ENCODE measurements around the gene SLC39A7.

SLC39A7 gene

DNA sequence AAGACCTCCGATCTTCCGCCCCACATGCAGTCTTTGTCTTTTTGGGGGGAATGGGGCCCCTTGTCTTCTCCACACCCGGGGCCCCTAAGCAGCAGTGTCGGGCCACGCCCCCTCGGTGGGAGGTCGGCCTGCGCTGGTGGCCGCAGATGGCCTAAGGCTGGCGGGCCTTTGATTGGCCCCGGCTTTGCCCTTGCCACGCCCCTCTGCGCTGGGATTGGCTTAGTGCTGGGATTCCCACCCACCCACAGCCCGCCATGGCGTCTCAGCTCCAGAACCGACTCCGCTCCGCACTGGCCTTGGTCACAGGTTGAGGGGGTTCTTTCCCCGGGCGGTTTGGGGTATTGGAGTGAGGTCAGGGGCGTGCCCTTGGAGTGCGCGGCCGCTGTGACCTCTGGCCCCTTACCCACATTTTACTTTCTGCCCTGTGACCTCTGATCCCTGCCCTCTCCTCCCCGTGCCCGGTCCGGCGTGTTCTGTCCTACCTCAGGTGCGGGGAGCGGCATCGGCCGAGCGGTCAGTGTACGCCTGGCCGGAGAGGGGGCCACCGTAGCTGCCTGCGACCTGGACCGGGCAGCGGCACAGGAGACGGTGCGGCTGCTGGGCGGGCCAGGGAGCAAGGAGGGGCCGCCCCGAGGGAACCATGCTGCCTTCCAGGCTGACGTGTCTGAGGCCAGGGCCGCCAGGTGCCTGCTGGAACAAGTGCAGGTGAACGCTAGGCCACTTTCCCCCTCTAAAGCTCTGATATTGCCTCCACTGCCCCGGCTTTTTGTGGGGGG is 3.9 kb downstream of the SLC39A7 start, which contains the start of gene HSD17B8:
Gene HSD17B8, plus strand, starts transcription at position 241 of the 776 bp plus-strand sequence. Its CDS starts 14 bp downstream, at position 255.
- peak within 1 kb of the TSS; percentile 79 for H3K4me3 ChIP-seq (ENCODE audit: low read depth, low read length)
- peaks cover 25% of the 10 kb centered on the region for H3K36me3 ChIP-seq (ENCODE audit: control insufficient read depth, insufficient read depth, low read length)
- H3K4me1 ChIP-seq (ENCODE audit: control insufficient read depth, insufficient read depth, low read length): peaks cover 19% of the 10 kb centered on the region
- H3K27me3 ChIP-seq (ENCODE audit: control insufficient read depth, insufficient read depth, low read length): peaks cover 37% of the 10 kb centered on the region
- H3K9ac ChIP-seq (ENCODE audit: low read depth, low read length): peak within 1 kb of the TSS; percentile 73
- H3K9me3 ChIP-seq (ENCODE audit: control insufficient read depth, insufficient read depth, low read length): no peaks in the 10 kb centered on the region

- Histone ChIP-seq H3K9me3 (ENCODE audit: control insufficient read depth, insufficient read depth, low read length) (no peaks in the 10 kb centered on the region), H3K36me3 (ENCODE audit: control insufficient read depth, insufficient read depth, low read length) (peaks cover 29% of the 10 kb centered on the region), H3K4me3 (ENCODE audit: low read depth, low read length) (peak overlapping the region; percentile 79), H3K27me3 (ENCODE audit: control insufficient read depth, insufficient read depth, low read length) (peaks cover 45% of the 10 kb centered on the region), H3K9ac (ENCODE audit: low read depth, low read length) (peak overlapping the region; percentile 73), H3K4me1 (ENCODE audit: control insufficient read depth, insufficient read depth, low read length) (peaks cover 19% of the 10 kb centered on the region)
Measured at GRCh38 chr6:33205191-33206026, 4.7 kb downstream of the SLC39A7 start.

- H3K9me3 ChIP-seq (ENCODE audit: control insufficient read depth, insufficient read depth, low read length): no peaks in the 10 kb centered on the region
- H3K9ac ChIP-seq (ENCODE audit: low read depth, low read length): no peak overlapping the region
- peaks cover 51% of the 10 kb centered on the region for H3K27me3 ChIP-seq (ENCODE audit: control insufficient read depth, insufficient read depth, low read length)
- H3K4me3 ChIP-seq (ENCODE audit: low read depth, low read length): peak overlapping the region; percentile 35
- peaks cover 29% of the 10 kb centered on the region for H3K36me3 ChIP-seq (ENCODE audit: control insufficient read depth, insufficient read depth, low read length)
- peaks cover 19% of the 10 kb centered on the region for H3K4me1 ChIP-seq (ENCODE audit: control insufficient read depth, insufficient read depth, low read length)
Measured at GRCh38 chr6:33206027-33206863, 5.6 kb downstream of the SLC39A7 start.

DNA sequence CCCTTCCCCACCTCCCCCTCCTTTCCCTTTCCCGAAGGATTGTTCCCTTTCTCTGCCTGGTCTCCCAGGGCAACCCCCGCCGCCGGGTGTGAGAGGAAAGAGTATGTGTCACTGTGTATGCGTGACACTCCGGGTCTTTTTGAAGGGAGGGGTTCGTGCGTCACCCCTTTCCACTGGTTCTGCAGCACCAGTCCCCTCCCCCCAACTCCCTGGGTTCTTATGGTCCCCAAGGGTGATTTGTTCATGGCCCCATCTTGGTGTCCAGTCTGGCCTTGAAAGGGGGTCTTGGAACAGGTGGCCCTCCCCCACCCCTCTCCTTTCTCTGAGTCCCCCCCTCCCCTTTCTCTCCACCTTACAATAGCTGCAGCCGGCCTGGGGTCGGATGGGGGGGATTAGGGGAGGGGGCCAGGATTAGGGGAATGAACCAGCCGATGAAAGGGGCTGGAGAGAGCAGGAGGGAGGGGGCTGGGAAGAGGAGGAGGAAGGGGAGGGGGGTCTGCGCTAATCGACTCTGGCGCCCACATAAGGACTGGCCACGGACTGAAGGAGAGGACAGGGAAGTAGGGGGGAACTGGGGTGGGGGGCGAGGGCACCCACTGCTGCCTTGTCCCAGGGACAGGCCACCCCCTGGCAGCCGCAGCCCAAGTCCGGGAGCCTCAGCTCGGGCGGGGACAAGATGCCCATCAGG is 6.3 kb downstream of the SLC39A7 start:
- Histone ChIP-seq H3K36me3 (ENCODE audit: control insufficient read depth, insufficient read depth, low read length) (peaks cover 24% of the 10 kb centered on the region), H3K9ac (ENCODE audit: low read depth, low read length) (no peak overlapping the region), H3K4me3 (ENCODE audit: low read depth, low read length) (peak overlapping the region; percentile 90), H3K4me1 (ENCODE audit: control insufficient read depth, insufficient read depth, low read length) (peaks cover 15% of the 10 kb centered on the region), H3K9me3 (ENCODE audit: control insufficient read depth, insufficient read depth, low read length) (no peaks in the 10 kb centered on the region), H3K27me3 (ENCODE audit: control insufficient read depth, insufficient read depth, low read length) (peaks cover 58% of the 10 kb centered on the region)

GRCh38 chr6:33207552-33208090 is 7.0 kb downstream of the SLC39A7 start:
- Histone ChIP-seq H3K4me1 (ENCODE audit: control insufficient read depth, insufficient read depth, low read length) (peaks cover 13% of the 10 kb centered on the region), H3K9me3 (ENCODE audit: control insufficient read depth, insufficient read depth, low read length) (no peaks in the 10 kb centered on the region), H3K4me3 (ENCODE audit: low read depth, low read length) (peak overlapping the region; percentile 90), H3K36me3 (ENCODE audit: control insufficient read depth, insufficient read depth, low read length) (peaks cover 18% of the 10 kb centered on the region), H3K27me3 (ENCODE audit: control insufficient read depth, insufficient read depth, low read length) (peaks cover 64% of the 10 kb centered on the region), H3K9ac (ENCODE audit: low read depth, low read length) (peak overlapping the region; percentile 37)

DNA sequence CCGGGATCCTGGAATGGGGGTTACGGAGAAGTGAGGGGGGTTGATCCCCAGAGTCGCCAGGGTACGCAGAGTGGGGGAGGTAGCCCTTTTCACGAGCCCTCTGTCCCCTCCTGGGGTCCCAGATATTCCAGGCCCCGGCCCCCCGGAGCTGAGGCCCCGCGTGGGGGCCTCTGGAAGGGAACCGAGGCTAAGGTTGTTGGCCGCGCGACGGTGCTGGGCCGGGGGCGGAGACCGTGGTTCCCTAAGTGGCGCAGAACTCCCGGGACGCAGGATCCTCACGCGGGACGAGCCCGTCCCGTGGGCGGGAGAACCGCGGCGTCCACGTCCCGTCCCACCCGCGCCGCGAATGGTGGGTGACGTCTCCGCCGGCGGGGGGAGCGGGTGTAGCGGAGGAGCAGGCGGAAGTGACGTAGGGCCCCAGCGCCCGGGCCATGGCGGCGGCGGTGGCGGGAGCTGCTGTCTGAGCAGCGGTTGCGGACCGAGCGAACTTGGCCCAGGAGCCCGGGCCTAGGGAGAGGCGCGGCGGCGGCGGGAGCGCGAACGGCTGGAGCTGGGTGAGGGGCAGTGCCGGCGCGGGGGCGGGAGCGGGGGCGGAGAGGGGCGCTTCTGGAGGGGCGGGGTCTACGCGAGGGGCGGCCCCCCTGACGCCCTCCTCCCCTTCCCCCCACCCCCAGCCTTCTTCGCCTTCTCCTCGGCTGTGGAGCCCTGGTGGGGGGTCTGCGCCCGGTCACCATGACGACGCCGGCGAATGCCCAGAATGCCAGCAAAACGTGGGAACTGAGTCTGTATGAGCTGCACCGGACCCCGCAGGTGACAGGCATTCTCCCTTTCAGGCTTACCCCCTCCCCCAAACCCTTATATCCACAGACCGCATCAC is 7.7 kb downstream of the SLC39A7 start, which contains the start of gene RING1:
Gene RING1, plus strand, starts transcription at position 410 of the 877 bp plus-strand sequence. Its CDS starts 323 bp downstream, at position 733.
- Histone ChIP-seq H3K9ac (ENCODE audit: low read depth, low read length) (peak within 1 kb of the TSS; percentile 37), H3K27me3 (ENCODE audit: control insufficient read depth, insufficient read depth, low read length) (peaks cover 71% of the 10 kb centered on the region), H3K36me3 (ENCODE audit: control insufficient read depth, insufficient read depth, low read length) (peaks cover 12% of the 10 kb centered on the region)

GRCh38 chr6:33209856-33210255 is 9.2 kb downstream of the SLC39A7 start:
- H3K9ac ChIP-seq (ENCODE audit: low read depth, low read length): no peak overlapping the region
- H3K4me1 ChIP-seq (ENCODE audit: control insufficient read depth, insufficient read depth, low read length): peaks cover 16% of the 10 kb centered on the region
- no peak overlapping the region for H3K4me3 ChIP-seq (ENCODE audit: low read depth, low read length)
- peaks cover 86% of the 10 kb centered on the region for H3K27me3 ChIP-seq (ENCODE audit: control insufficient read depth, insufficient read depth, low read length)
- peaks cover 5% of the 10 kb centered on the region for H3K36me3 ChIP-seq (ENCODE audit: control insufficient read depth, insufficient read depth, low read length)
- no peaks in the 10 kb centered on the region for H3K9me3 ChIP-seq (ENCODE audit: control insufficient read depth, insufficient read depth, low read length)

More for the DNA sequence above, 7.7 kb downstream of the SLC39A7 start, which contains the start of gene RING1:
- Histone ChIP-seq H3K4me3 (ENCODE audit: low read depth, low read length) (peak within 1 kb of the TSS; percentile 90), H3K4me1 (ENCODE audit: control insufficient read depth, insufficient read depth, low read length) (peaks cover 13% of the 10 kb centered on the region), H3K9me3 (ENCODE audit: control insufficient read depth, insufficient read depth, low read length) (no peaks in the 10 kb centered on the region)

DNA sequence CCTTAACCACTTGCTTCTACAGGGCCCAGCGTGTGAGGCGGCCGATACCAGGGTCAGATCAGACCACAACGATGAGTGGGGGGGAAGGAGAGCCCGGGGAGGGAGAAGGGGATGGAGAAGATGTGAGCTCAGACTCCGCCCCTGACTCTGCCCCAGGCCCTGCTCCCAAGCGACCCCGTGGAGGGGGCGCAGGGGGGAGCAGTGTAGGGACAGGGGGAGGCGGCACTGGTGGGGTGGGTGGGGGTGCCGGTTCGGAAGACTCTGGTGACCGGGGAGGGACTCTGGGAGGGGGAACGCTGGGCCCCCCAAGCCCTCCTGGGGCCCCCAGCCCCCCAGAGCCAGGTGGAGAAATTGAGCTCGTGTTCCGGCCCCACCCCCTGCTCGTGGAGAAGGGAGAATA is 10.5 kb downstream of the SLC39A7 start:
- H3K4me3 ChIP-seq (ENCODE audit: low read depth, low read length): no peak overlapping the region
- H3K4me1 ChIP-seq (ENCODE audit: control insufficient read depth, insufficient read depth, low read length): peaks cover 22% of the 10 kb centered on the region
- no peaks in the 10 kb centered on the region for H3K9me3 ChIP-seq (ENCODE audit: control insufficient read depth, insufficient read depth, low read length)
- H3K27me3 ChIP-seq (ENCODE audit: control insufficient read depth, insufficient read depth, low read length): peaks cover 87% of the 10 kb centered on the region
- no peak overlapping the region for H3K9ac ChIP-seq (ENCODE audit: low read depth, low read length)
- H3K36me3 ChIP-seq (ENCODE audit: control insufficient read depth, insufficient read depth, low read length): peaks cover 5% of the 10 kb centered on the region

DNA sequence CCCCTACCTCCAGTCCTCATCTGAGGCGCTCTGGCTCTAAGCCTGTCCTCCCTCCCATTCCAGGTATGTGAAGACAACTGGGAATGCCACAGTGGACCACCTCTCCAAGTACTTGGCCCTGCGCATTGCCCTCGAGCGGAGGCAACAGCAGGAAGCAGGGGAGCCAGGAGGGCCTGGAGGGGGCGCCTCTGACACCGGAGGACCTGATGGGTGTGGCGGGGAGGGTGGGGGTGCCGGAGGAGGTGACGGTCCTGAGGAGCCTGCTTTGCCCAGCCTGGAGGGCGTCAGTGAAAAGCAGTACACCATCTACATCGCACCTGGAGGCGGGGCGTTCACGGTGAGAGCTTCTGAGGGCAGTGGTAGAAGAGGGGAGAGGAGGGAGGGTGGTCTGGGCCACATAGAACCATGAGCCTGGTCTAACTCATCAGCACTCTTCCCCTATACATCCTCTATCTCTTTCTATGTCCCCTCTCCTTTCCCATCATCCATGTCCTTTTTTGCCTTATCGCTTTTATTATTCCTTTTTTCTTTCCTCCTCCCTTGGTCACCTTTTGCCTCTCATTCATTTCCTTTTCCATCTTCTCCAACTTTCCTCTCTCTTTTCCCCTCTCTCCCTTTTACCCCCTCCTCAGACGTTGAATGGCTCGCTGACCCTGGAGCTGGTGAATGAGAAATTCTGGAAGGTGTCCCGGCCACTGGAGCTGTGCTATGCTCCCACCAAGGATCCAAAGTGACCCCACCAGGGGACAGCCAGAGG is 11.2 kb downstream of the SLC39A7 start:
- Histone ChIP-seq H3K4me1 (ENCODE audit: control insufficient read depth, insufficient read depth, low read length) (peaks cover 22% of the 10 kb centered on the region), H3K36me3 (ENCODE audit: control insufficient read depth, insufficient read depth, low read length) (peaks cover 5% of the 10 kb centered on the region), H3K9me3 (ENCODE audit: control insufficient read depth, insufficient read depth, low read length) (no peaks in the 10 kb centered on the region), H3K4me3 (ENCODE audit: low read depth, low read length) (peak overlapping the region; percentile 43), H3K9ac (ENCODE audit: low read depth, low read length) (no peak overlapping the region), H3K27me3 (ENCODE audit: control insufficient read depth, insufficient read depth, low read length) (peaks cover 87% of the 10 kb centered on the region)
